Smooth muscle cell of the umbilical artery (primary cell): ENCODE data around the gene SPATA31A3. TPM values are rescaled to one million over a fixed set of nuclear protein-coding genes. Genes with fewer than 3 reads are reported as not detected.

Experiments used
- total RNA-seq: library from RNA; depleted of rRNA; stranded (reverse); fragments of >200 nt; gene quantifications from 2 replicates; pipeline ENCODE4 v1.2.3, GENCODE V29; 2014

SPATA31A3 gene
- total RNA-seq: not detected in 2 replicates

DNA sequence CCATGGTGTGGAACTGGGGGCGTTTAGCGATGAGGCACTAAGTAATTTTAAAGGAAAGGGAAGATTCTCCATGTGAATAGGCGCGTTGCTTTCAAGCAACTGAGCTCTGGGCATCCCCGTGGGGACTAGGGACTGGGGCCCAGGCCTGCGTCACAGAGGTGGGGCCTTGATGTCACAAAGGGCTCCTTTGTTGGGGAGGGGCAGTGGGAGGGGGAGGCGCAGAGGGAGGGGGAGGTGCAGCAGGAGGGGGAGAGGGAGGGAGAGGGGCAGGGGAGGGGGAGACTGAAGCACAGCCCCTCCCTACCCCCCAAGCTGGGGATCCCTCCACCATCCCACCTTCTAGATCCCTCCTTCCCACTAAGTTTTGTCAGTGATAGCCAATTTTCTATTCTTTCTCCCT lies at the start of gene SPATA31A3:
SPATA31A3 (minus strand) TSS at position 101 of the 400 bp plus-strand sequence; CDS start at position 72, 29 bp downstream.

Other genes starting within 250 kb of the SPATA31A3 start
- 3.1 and 4.5 TPM in 2 replicates for gene ZNF658, start 91.8 kb downstream of the SPATA31A3 start, total RNA-seq